PC-3 (cell line): ENCODE measurements around the gene ISY1.

Experiments used
- EZH2 ChIP-seq: fragments of 300-600 bp; sonication (generic); IDR thresholded peaks from one replicate; pipeline ENCODE4 v1.6.1; 2017; ENCODE audit warnings: antibody characterized with exemption, mild to moderate bottlenecking, low read length; ENCODE audit not compliant: unreplicated experiment
- EZH2phosphoT487 ChIP-seq: fragments of 300-600 bp; sonication (generic); IDR thresholded peaks from 2 replicates; pipeline ENCODE4 v1.6.1; 2018; ENCODE audit warnings: mild to moderate bottlenecking, antibody characterized with exemption, low read length, borderline replicate concordance
- TF ChIP-seq, protein P1 (sequence below): fragments of 300-600 bp; sonication (generic); conservative IDR thresholded peaks from 2 replicates; pipeline ENCODE4 v1.5.1; 2017; ENCODE audit warnings: antibody characterized with exemption, low read depth, mild to moderate bottlenecking, low read length

DNA sequence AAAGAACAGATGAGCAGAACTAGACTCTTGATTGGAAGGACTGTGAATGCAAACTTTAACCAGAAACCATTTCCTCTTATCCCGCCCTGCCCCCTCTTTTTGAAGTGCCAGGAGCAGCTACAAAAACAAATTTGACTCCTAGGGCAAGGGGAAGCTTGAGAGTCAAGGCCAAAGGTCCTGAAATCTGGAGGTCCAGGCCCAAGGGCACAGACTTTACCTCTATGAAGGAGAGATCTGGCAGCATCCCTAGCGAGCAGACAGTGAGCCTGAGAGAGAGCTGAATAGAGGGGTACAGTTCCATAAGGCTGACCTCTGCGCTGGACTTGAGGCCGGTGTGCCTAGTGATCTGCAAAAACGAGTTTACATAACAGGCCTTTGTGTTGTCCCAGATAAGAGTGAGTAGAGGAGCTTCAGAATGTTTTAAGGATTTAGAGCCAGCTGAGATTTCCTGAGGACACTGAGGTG lies 44.3 kb downstream of the ISY1 start:
- TF ChIP-seq EZH2phosphoT487 (no peak), EZH2 (no peak)
- TF ChIP-seq, protein P1, sequence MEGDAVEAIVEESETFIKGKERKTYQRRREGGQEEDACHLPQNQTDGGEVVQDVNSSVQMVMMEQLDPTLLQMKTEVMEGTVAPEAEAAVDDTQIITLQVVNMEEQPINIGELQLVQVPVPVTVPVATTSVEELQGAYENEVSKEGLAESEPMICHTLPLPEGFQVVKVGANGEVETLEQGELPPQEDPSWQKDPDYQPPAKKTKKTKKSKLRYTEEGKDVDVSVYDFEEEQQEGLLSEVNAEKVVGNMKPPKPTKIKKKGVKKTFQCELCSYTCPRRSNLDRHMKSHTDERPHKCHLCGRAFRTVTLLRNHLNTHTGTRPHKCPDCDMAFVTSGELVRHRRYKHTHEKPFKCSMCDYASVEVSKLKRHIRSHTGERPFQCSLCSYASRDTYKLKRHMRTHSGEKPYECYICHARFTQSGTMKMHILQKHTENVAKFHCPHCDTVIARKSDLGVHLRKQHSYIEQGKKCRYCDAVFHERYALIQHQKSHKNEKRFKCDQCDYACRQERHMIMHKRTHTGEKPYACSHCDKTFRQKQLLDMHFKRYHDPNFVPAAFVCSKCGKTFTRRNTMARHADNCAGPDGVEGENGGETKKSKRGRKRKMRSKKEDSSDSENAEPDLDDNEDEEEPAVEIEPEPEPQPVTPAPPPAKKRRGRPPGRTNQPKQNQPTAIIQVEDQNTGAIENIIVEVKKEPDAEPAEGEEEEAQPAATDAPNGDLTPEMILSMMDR: no peak
